GM06990 (cell line): ENCODE measurements around the gene ADAT3.
A peak's percentile ranks its signal among the peaks of the same experiment; 100 is the strongest.

Source experiments
- DNase-seq: peaks from one replicate; pipeline ENCODE4 v3.0.0-alpha.2; 2011; ENCODE audit not compliant: insufficient read length; ENCODE audit errors: extremely low read depth
- H3K27me3 ChIP-seq: replicated peaks from 2 replicates; pipeline ENCODE4 v1.6.0; 2011; ENCODE audit warnings: low read length; ENCODE audit not compliant: control insufficient read depth, insufficient read depth
- H3K36me3 ChIP-seq: 2 replicates; pipeline ENCODE4 v1.5.1; 2011; ENCODE audit warnings: low read length; ENCODE audit not compliant: control insufficient read depth, insufficient read depth
- H3K4me3 ChIP-seq: replicated peaks from 2 replicates; pipeline ENCODE4 v1.5.1; 2011; ENCODE audit warnings: low read depth, mild to moderate bottlenecking, control low read depth, low read length
- CTCF ChIP-seq: IDR thresholded peaks from 2 replicates; pipeline ENCODE4 v1.5.1; 2011; ENCODE audit warnings: low read length, control low read depth, mild to moderate bottlenecking, inconsistent platforms; ENCODE audit not compliant: insufficient read depth, poor library complexity, severe bottlenecking

ADAT3 gene

GRCh38 chr19:1904860-1905109 lies 414 bp upstream of the ADAT3 start:
- peak overlapping the region; percentile 63 for H3K4me3 ChIP-seq
- no peak for DNase-seq
- no peaks in the 10 kb centered on the region for H3K27me3 ChIP-seq
- TF ChIP-seq CTCF = no peak
- H3K36me3 ChIP-seq = peaks cover 4% of the 10 kb centered on the region

GRCh38 chr19:1905863-1906375 lies 720 bp downstream of the ADAT3 start:
- Histone ChIP-seq H3K27me3 (no peaks in the 10 kb centered on the region), H3K4me3 (peak overlapping the region; percentile 75), H3K36me3 (peaks cover 4% of the 10 kb centered on the region)
- TF ChIP-seq CTCF = no peak
- no peak for DNase-seq

DNA sequence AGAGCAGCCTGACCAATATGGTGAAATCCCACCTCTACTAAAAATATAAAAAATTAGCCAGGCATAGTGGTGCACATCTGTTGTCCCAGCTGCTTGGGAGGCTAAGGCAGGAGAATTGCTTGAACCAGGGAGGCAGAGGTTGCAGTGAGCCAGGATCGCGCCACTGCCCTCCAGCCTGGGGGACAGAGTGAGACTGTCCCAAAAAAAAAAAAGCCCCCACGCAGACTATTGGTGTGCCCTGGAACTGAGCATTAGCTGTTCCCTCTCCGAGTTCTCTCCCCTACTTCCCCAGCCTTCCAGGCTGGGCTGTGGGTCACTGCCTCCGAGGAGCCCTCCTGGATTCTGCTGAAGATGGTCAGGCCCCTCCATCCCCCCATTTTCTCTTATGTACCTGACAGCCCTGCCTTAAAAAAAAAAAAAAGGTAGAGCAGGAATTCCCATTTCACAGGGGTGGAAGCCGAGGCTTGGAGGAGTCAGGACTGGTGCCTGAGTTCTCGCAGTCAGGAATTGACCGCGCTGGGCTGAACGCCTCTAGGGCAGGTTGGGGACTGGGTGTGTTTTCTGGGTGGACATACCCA lies 1.9 kb downstream of the ADAT3 start:
- Histone ChIP-seq H3K36me3 (peaks cover 4% of the 10 kb centered on the region), H3K27me3 (no peaks in the 10 kb centered on the region), H3K4me3 (no peak overlapping the region)
- DNase-seq = no peak
- no peak for TF ChIP-seq CTCF

DNA sequence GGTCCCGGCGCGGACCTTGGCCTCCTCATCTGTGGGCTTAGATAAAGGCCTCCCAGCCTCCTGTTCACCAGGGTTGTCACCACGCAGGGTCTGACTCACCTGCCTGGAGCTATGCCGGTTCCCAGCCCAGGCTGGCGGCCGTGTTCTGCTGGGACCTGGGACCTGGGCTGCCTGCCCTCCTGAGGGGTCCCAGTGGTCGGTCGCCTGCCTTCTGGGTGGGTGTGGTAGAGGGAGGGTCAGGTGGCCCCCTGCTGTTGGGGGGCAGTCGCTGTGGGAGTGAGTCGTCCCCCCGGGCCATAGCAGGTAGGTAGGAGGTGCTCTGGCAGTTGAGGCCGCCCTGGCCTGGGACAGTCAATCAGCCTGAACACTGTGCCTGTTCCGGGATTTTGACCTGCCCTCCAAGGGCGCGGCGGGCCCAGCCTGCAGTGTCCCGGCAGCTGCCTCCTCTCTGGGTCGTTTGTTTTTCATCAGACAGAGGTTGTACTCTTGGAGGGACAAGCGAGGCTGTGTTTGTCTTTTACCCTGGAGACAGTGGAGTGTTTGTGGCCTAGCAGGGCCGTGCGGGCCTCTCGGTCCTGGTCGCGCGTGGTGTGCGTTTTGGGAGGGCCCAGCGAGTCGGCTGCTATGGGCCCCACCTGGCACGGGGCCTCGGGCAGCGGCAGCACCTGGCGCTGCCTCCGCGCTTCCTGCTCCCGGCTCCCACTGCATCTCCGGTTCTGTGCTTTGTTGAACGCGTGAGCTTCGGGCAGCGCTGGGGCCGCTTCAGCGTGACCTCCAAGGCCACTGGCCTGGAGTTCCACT lies 2.6 kb downstream of the ADAT3 start:
- DNase-seq = no peak
- TF ChIP-seq CTCF = no peak
- no peak overlapping the region for H3K4me3 ChIP-seq
- no peaks in the 10 kb centered on the region for H3K27me3 ChIP-seq
- peaks cover 5% of the 10 kb centered on the region for H3K36me3 ChIP-seq

DNA sequence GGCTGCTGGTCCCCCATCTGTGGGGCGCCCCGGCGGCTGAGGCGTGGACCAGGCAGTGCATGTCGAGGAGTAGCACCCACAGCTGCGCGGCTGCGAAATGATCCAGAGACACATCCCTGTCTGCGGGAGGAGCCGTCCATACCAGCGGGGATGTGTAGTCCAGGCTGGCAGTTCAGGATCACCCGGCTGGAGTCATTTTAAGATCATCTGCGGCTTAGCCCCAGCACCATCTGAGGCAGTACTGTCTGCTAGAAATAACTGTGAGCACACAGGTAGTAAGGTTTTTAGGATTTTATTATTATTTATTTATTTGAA lies 3.1 kb downstream of the ADAT3 start:
- no peak for DNase-seq
- peaks cover 7% of the 10 kb centered on the region for H3K36me3 ChIP-seq
- TF ChIP-seq CTCF = no peak

GRCh38 chr19:1909761-1910080 lies 4.5 kb downstream of the ADAT3 start:
- no peak overlapping the region for H3K4me3 ChIP-seq
- DNase-seq = no peak
- H3K36me3 ChIP-seq = peaks cover 13% of the 10 kb centered on the region
- H3K27me3 ChIP-seq = no peaks in the 10 kb centered on the region
- TF ChIP-seq CTCF = no peak

More for the DNA sequence above, 3.1 kb downstream of the ADAT3 start:
- Histone ChIP-seq H3K27me3 (no peaks in the 10 kb centered on the region), H3K4me3 (no peak overlapping the region)
